HG02840 (cell line): ENCODE measurements around the gene ETFRF1.

Experiments
- ATAC-seq: cut with Tn5 transposase; IDR thresholded peaks from one replicate; pipeline ENCODE4 v1.9.1; 2021; ENCODE audit warnings: mild to moderate bottlenecking, moderate library complexity, moderate number of reproducible peaks; ENCODE audit not compliant: unreplicated experiment, low FRiP score

The ETFRF1 gene

GRCh38 chr12:25195056-25195971 lies at the start of gene ETFRF1, which contains the start of gene DNAI7:
TSS of gene ETFRF1 (plus strand) at chr12:25195237. CDS start at chr12:25203957, 8,720 bp downstream.
TSS of gene DNAI7 (minus strand) at chr12:25195160. CDS start at chr12:25195078, 82 bp downstream.
- ATAC-seq: peak; percentile 94

GRCh38 chr12:25146686-25147085 lies 48.4 kb upstream of the ETFRF1 start:
- ATAC-seq: no peak

- ATAC-seq: no peak
Measured at GRCh38 chr12:25151476-25151875, 43.6 kb upstream of the ETFRF1 start.

GRCh38 chr12:25152055-25152454 lies 43.0 kb upstream of the ETFRF1 start:
- ATAC-seq: no peak

GRCh38 chr12:25155022-25155576 lies 39.9 kb upstream of the ETFRF1 start:
- ATAC-seq: no peak

GRCh38 chr12:25156061-25156460 lies 39.0 kb upstream of the ETFRF1 start:
- ATAC-seq: no peak

GRCh38 chr12:25162866-25163265 lies 32.2 kb upstream of the ETFRF1 start:
- no peak for ATAC-seq

- ATAC-seq: no peak
Measured at GRCh38 chr12:25182765-25183164, 12.3 kb upstream of the ETFRF1 start.

- no peak for ATAC-seq
Measured at GRCh38 chr12:25184132-25184531, 10.9 kb upstream of the ETFRF1 start.

- no peak for ATAC-seq
Measured at GRCh38 chr12:25186038-25186787, 8.8 kb upstream of the ETFRF1 start.

- ATAC-seq: peak; percentile 58
Measured at GRCh38 chr12:25186788-25187402, 8.1 kb upstream of the ETFRF1 start.

GRCh38 chr12:25187781-25188180 lies 7.3 kb upstream of the ETFRF1 start:
- no peak for ATAC-seq

GRCh38 chr12:25189656-25190055 lies 5.4 kb upstream of the ETFRF1 start:
- no peak for ATAC-seq

- no peak for ATAC-seq
Measured at GRCh38 chr12:25190793-25191192, 4.2 kb upstream of the ETFRF1 start.

GRCh38 chr12:25194214-25194613 lies 823 bp upstream of the ETFRF1 start:
- no peak for ATAC-seq

- ATAC-seq: no peak
Measured at GRCh38 chr12:25194722-25195055, 348 bp upstream of the ETFRF1 start.

GRCh38 chr12:25197608-25198007 lies 2.6 kb downstream of the ETFRF1 start:
- no peak for ATAC-seq

- ATAC-seq: no peak
Measured at GRCh38 chr12:25200703-25201102, 5.7 kb downstream of the ETFRF1 start.

- ATAC-seq: no peak
Measured at GRCh38 chr12:25202137-25202536, 7.1 kb downstream of the ETFRF1 start.

GRCh38 chr12:25207411-25207810 lies 12.4 kb downstream of the ETFRF1 start:
- no peak for ATAC-seq

GRCh38 chr12:25207846-25208245 lies 12.8 kb downstream of the ETFRF1 start:
- ATAC-seq: no peak
